Liver (tissue), 9 donors: ENCODE results near the gene MYOZ2. TPM values are rescaled to one million over a fixed set of nuclear protein-coding genes. Genes with fewer than 3 reads are reported as not detected.

Source experiments
- DNase-seq: peaks from one replicate; pipeline ENCODE4 v3.0.0-alpha.2; 2017; ENCODE audit warnings: low spot score
- H3K27ac ChIP-seq, 2 donors: one replicate each; pipeline ENCODE4 v1.7.0; 2013; ENCODE audit warnings: inconsistent platforms in 2 of 2, low read length in 2 of 2, control low read depth in 1 of 2, low read depth in 1 of 2, mild to moderate bottlenecking in 1 of 2
- H3K27me3 ChIP-seq, 4 donors: one replicate each; pipeline versions ENCODE4 v1.6.1 to v1.7.0; 2013; ENCODE audit warnings: low read length in 3 of 4, inconsistent platforms in 1 of 4, mild to moderate bottlenecking in 1 of 4, moderate library complexity in 1 of 4; ENCODE audit not compliant: control insufficient read depth in 4 of 4, insufficient read depth in 4 of 4
- H3K36me3 ChIP-seq, 4 donors: one replicate each; pipeline versions ENCODE4 v1.6.1 to v1.7.0; 2013; ENCODE audit warnings: low read length in 3 of 4, mild to moderate bottlenecking in 3 of 4, low read depth in 1 of 4, moderate library complexity in 1 of 4; ENCODE audit not compliant: control insufficient read depth in 4 of 4, insufficient read depth in 3 of 4
- H3K4me1 ChIP-seq, 4 donors: one replicate each; pipeline versions ENCODE4 v1.6.1 to v1.7.0; 2013; ENCODE audit warnings: low read length in 3 of 4, mild to moderate bottlenecking in 3 of 4, moderate library complexity in 1 of 4; ENCODE audit not compliant: control insufficient read depth in 4 of 4, insufficient read depth in 4 of 4
- H3K4me3 ChIP-seq, 3 donors: one replicate each; pipeline versions ENCODE4 v1.6.1 to v1.7.0; 2013; ENCODE audit warnings: low read length in 3 of 3, control low read depth in 1 of 3, low read depth in 1 of 3, mild to moderate bottlenecking in 1 of 3
- H3K9ac ChIP-seq, 2 donors: one replicate each; pipeline ENCODE4 v1.7.0; 2013; ENCODE audit warnings: low read length in 2 of 2, mild to moderate bottlenecking in 2 of 2, moderate library complexity in 2 of 2, control low read depth in 1 of 2, low read depth in 1 of 2
- H3K9me3 ChIP-seq, 4 donors: one replicate each; pipeline versions ENCODE4 v1.6.1 to v1.7.0; 2013; ENCODE audit warnings: low read length in 3 of 4; ENCODE audit not compliant: control insufficient read depth in 4 of 4
- EGR1 ChIP-seq, 2 donors: IDR thresholded peaks; 2 replicates each; pipeline ENCODE4 v1.6.1; 2016 to 2018; ENCODE audit warnings: antibody characterized with exemption in 2 of 2, low read depth in 2 of 2
- FOXA1 ChIP-seq: IDR thresholded peaks from 2 replicates; pipeline ENCODE4 v1.6.1; 2016; ENCODE audit warnings: antibody characterized with exemption
- FOXA2 ChIP-seq: IDR thresholded peaks from 2 replicates; pipeline ENCODE4 v1.6.1; 2016; ENCODE audit warnings: antibody characterized with exemption
- GABPA ChIP-seq, 2 donors: IDR thresholded peaks in 1 of 2; conservative IDR thresholded peaks in 1 of 2; 2 replicates each; pipeline ENCODE4 v1.6.1; 2016; ENCODE audit warnings: antibody characterized with exemption in 2 of 2, mild to moderate bottlenecking in 1 of 2, moderate library complexity in 1 of 2
- HNF4A ChIP-seq, 2 donors: conservative IDR thresholded peaks; 2 replicates each; pipeline ENCODE4 v1.6.1; 2016; ENCODE audit warnings: antibody characterized with exemption in 2 of 2, mild to moderate bottlenecking in 2 of 2
- HNF4G ChIP-seq: IDR thresholded peaks from 2 replicates; pipeline ENCODE4 v1.6.1; 2016; ENCODE audit warnings: antibody characterized with exemption
- JUND ChIP-seq, 2 donors: IDR thresholded peaks; 2 replicates each; pipeline ENCODE4 v1.6.1; 2016; ENCODE audit warnings: antibody characterized with exemption in 2 of 2
- NR2F2 ChIP-seq: IDR thresholded peaks from 2 replicates; pipeline ENCODE4 v1.6.1; 2016; ENCODE audit warnings: antibody characterized with exemption
- RAD21 ChIP-seq, 2 donors: IDR thresholded peaks; 2 replicates each; pipeline ENCODE4 v1.6.1; 2016; ENCODE audit warnings: antibody characterized with exemption in 2 of 2, mild to moderate bottlenecking in 2 of 2
- SP1 ChIP-seq: IDR thresholded peaks from 2 replicates; pipeline ENCODE4 v1.6.1; 2018; ENCODE audit warnings: antibody characterized with exemption, mild to moderate bottlenecking
- TAF1 ChIP-seq: conservative IDR thresholded peaks from 2 replicates; pipeline ENCODE4 v1.6.1; 2016; ENCODE audit warnings: antibody characterized with exemption, mild to moderate bottlenecking
- YY1 ChIP-seq: IDR thresholded peaks from 2 replicates; pipeline ENCODE4 v1.6.1; 2016; ENCODE audit warnings: antibody characterized with exemption, mild to moderate bottlenecking
- WGBS: extraction: QIAGEN DNeasy Blood & Tissue Kit; methylation state at CpG from one replicate; pipeline ENCODE4 v1.1.7; 2013; 5-methylcytosine and 5-hydroxymethylcytosine counted together
- polyA plus RNA-seq, 2 donors: library from polyadenylated mRNA; stranded (reverse) in 1 of 2; unstranded in 1 of 2; fragments of 200-250 nt in 1 of 2; fragments of >200 nt in 1 of 2; fragmentation: Nextera tagmentation in 1 of 2; extraction: Ambion mirVana in 1 of 2; gene quantifications; one replicate each; pipeline versions ENCODE4 v1.2.1 to v1.2.3, GENCODE V29; 2013 to 2015
- total RNA-seq, 2 donors: library from RNA; depleted of rRNA; stranded (reverse); fragments of >200 nt; gene quantifications; one replicate each; pipeline ENCODE4 v1.2.3, GENCODE V29; 2014
- TF ChIP-seq, protein P1 (sequence below): IDR thresholded peaks from 2 replicates; pipeline ENCODE4 v1.6.1; 2016; ENCODE audit warnings: antibody characterized with exemption
- TF ChIP-seq, protein P2 (sequence below): IDR thresholded peaks from 2 replicates; pipeline ENCODE4 v1.6.1; 2016; ENCODE audit warnings: antibody characterized with exemption
- TF ChIP-seq, protein P3 (sequence below): IDR thresholded peaks from 2 replicates; pipeline ENCODE4 v1.6.1; 2016; ENCODE audit warnings: antibody characterized with exemption
- donor health status: healthy.
- donor health status: healthy.
- donor health status: healthy.
- donor health status: healthy.
- donor health status: healthy.

MYOZ2 gene
- total and polyA plus RNA-seq, 4 donors, result 0.03 to 0.08 TPM; not detected in 2

DNA sequence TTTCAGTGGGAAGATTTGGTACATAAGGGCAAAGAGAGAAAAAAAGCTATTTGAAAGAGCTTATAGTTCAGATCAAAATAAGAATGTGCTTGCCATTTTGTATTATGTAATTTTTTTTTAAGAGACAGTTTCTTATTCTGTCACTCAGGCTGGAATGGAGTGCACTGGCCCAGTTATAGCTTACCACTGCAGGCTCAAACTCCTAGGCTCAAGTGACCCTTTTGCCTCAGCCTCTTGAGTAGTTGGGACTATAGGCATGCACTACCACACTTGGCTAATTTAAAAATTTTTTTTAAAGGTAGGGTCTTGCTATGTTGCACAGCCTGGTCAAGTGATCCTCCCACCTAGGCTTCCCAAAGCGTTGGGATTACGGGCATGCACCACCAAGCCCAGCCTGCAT, 54.7 kb downstream of the MYOZ2 start:
- no peak overlapping the region for H3K27ac ChIP-seq
- TF ChIP-seq FOXA1 (no peak), GABPA (IDR thresholded peaks at IDR 0.05 in 1 of 2, conservative IDR thresholded peaks at IDR 0.05 in 1 of 2) (no peak), FOXA2 (no peak), SP1 (no peak), YY1 (no peak), EGR1 (IDR thresholded peaks at IDR 0.05; ENCODE audit: low read depth in 2 of 2) (no peak), JUND (IDR thresholded peaks at IDR 0.05) (no peak), RAD21 (IDR thresholded peaks at IDR 0.05) (no peak), HNF4G (no peak), TAF1 (no peak), HNF4A (conservative IDR thresholded peaks at IDR 0.05) (no peak)
- TF ChIP-seq, protein P1, sequence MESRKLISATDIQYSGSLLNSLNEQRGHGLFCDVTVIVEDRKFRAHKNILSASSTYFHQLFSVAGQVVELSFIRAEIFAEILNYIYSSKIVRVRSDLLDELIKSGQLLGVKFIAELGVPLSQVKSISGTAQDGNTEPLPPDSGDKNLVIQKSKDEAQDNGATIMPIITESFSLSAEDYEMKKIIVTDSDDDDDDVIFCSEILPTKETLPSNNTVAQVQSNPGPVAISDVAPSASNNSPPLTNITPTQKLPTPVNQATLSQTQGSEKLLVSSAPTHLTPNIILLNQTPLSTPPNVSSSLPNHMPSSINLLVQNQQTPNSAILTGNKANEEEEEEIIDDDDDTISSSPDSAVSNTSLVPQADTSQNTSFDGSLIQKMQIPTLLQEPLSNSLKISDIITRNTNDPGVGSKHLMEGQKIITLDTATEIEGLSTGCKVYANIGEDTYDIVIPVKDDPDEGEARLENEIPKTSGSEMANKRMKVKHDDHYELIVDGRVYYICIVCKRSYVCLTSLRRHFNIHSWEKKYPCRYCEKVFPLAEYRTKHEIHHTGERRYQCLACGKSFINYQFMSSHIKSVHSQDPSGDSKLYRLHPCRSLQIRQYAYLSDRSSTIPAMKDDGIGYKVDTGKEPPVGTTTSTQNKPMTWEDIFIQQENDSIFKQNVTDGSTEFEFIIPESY, result no peak
- TF ChIP-seq, protein P2, sequence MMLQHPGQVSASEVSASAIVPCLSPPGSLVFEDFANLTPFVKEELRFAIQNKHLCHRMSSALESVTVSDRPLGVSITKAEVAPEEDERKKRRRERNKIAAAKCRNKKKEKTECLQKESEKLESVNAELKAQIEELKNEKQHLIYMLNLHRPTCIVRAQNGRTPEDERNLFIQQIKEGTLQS, result no peak

DNA sequence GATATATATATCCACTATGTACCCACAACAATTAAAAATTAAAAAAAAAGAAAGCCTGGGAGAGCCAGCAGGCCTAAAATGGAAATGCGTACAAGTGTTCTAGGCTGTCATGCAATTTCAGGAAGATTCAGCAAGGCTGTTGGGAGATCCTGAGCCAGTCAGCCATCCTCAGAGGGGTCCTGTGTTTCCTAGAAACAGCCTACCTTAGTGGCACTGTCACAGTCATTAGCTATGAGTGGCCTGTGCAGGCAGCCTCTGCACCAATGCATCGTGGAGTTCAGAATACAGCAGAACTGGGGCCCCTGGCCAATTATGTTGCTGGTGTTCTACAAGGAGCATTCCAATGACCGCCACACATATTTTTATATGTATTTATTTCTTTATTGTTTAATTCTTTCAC, 55.9 kb downstream of the MYOZ2 start:
- WGBS, result 94% methylated on average over 3 of the region's 3 CpGs
- H3K27ac ChIP-seq, result no peak overlapping the region
- H3K36me3 ChIP-seq, result no peaks in the 10 kb centered on the region
- H3K27me3 ChIP-seq, result no peaks in the 10 kb centered on the region
- H3K9me3 ChIP-seq, result no peaks in the 10 kb centered on the region
- no peak overlapping the region for H3K4me3 ChIP-seq
- H3K9ac ChIP-seq, result no peak overlapping the region
- H3K4me1 ChIP-seq, result no peaks in the 10 kb centered on the region
- DNase-seq, result no peak
- TF ChIP-seq FOXA2, result no peak
- no peak for TF ChIP-seq FOXA1
- TF ChIP-seq, protein P3, sequence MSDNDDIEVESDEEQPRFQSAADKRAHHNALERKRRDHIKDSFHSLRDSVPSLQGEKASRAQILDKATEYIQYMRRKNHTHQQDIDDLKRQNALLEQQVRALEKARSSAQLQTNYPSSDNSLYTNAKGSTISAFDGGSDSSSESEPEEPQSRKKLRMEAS, result no peak
- TF ChIP-seq GABPA (IDR thresholded peaks at IDR 0.05 in 1 of 2, conservative IDR thresholded peaks at IDR 0.05 in 1 of 2), result no peak
- no peak for TF ChIP-seq HNF4A (conservative IDR thresholded peaks at IDR 0.05)
- TF ChIP-seq, protein P2, result no peak
- no peak for TF ChIP-seq HNF4G
- TF ChIP-seq RAD21 (IDR thresholded peaks at IDR 0.05), result no peak
- TF ChIP-seq YY1, result no peak
- no peak for TF ChIP-seq EGR1 (IDR thresholded peaks at IDR 0.05; ENCODE audit: low read depth in 2 of 2)
- no peak for TF ChIP-seq JUND (IDR thresholded peaks at IDR 0.05)

More for the DNA sequence above, 54.7 kb downstream of the MYOZ2 start:
- no peaks in the 10 kb centered on the region for H3K9me3 ChIP-seq
- DNase-seq, result no peak
- H3K4me1 ChIP-seq, result no peaks in the 10 kb centered on the region
- no peaks in the 10 kb centered on the region for H3K36me3 ChIP-seq
- WGBS, result 93% methylated on average over 2 of the region's 2 CpGs
- H3K4me3 ChIP-seq, result no peak overlapping the region
- H3K9ac ChIP-seq, result no peak overlapping the region
- no peaks in the 10 kb centered on the region for H3K27me3 ChIP-seq

DNA sequence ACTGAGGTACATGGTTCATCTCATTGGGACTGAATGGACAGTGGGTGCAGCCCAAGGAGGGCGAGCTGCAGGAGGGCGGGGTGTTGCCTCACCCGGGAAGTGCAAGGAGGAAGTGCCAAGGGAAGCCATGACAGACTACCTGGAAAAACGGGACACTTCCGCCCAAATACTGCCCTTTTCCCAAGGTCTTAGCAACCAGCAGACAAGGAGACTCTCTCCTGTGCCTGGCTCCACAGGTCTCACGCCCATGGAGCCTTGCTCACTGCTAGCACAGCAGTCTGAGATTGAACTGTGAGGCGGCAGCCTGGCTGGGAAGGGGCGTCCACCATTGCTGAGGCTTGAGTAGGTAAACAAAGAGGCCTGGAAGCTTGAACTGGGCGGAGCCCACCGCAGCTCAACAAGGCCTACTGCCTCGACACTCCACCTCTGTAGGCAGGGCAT, 62.2 kb downstream of the MYOZ2 start:
- no peaks in the 10 kb centered on the region for H3K27me3 ChIP-seq
- DNase-seq, result no peak
- no peak overlapping the region for H3K9ac ChIP-seq
- no peak overlapping the region for H3K4me3 ChIP-seq
- H3K27ac ChIP-seq, result no peak overlapping the region
- H3K4me1 ChIP-seq, result no peaks in the 10 kb centered on the region
- no peaks in the 10 kb centered on the region for H3K9me3 ChIP-seq
- no peaks in the 10 kb centered on the region for H3K36me3 ChIP-seq
- 90% methylated on average over 11 of the region's 11 CpGs for WGBS
- TF ChIP-seq, protein P3, result no peak
- TF ChIP-seq RAD21 (IDR thresholded peaks at IDR 0.05) (no peak), JUND (IDR thresholded peaks at IDR 0.05) (no peak), NR2F2 (no peak)
